ENCODE results near the gene IDH3G.
A peak's percentile ranks its signal among the peaks of the same experiment; 100 is the strongest.

Gene IDH3G

GRCh38 chrX:153814591-153815315 lies 20.6 kb upstream of the IDH3G start:
- no peak for DNase-seq

GRCh38 chrX:153813161-153813560 lies 19.0 kb upstream of the IDH3G start:
- no peak for DNase-seq

- DNase-seq: no peak
Measured at GRCh38 chrX:153812220-153812619, 18.0 kb upstream of the IDH3G start.

GRCh38 chrX:153807976-153808375 lies 13.8 kb upstream of the IDH3G start:
- DNase-seq: no peak

- DNase-seq: no peak
Measured at GRCh38 chrX:153806999-153807575, 12.9 kb upstream of the IDH3G start.

GRCh38 chrX:153805436-153805835 lies 11.3 kb upstream of the IDH3G start:
- no peak for DNase-seq

GRCh38 chrX:153804621-153805020 lies 10.4 kb upstream of the IDH3G start:
- DNase-seq: no peak

GRCh38 chrX:153804100-153804595 lies 10.0 kb upstream of the IDH3G start:
- no peak for DNase-seq

- DNase-seq: no peak
Measured at GRCh38 chrX:153803211-153804099, 9.3 kb upstream of the IDH3G start.

- no peak for DNase-seq
Measured at GRCh38 chrX:153802513-153803045, 8.4 kb upstream of the IDH3G start.

- DNase-seq: no peak
Measured at GRCh38 chrX:153801669-153802068, 7.5 kb upstream of the IDH3G start.

GRCh38 chrX:153800746-153801145 lies 6.6 kb upstream of the IDH3G start:
- DNase-seq: no peak

GRCh38 chrX:153800177-153800722 lies 6.1 kb upstream of the IDH3G start:
- DNase-seq: no peak

- no peak for DNase-seq
Measured at GRCh38 chrX:153799326-153799725, 5.2 kb upstream of the IDH3G start.

GRCh38 chrX:153797415-153798015 lies 3.3 kb upstream of the IDH3G start:
- no peak for DNase-seq

GRCh38 chrX:153794897-153795816 lies 982 bp upstream of the IDH3G start:
- DNase-seq: peak; percentile 24

- DNase-seq: no peak
Measured at GRCh38 chrX:153793291-153793690, 884 bp downstream of the IDH3G start.

GRCh38 chrX:153792368-153792767 lies 1.8 kb downstream of the IDH3G start:
- DNase-seq: no peak

- DNase-seq: no peak
Measured at GRCh38 chrX:153791104-153791852, 2.9 kb downstream of the IDH3G start.

- DNase-seq: no peak
Measured at GRCh38 chrX:153789654-153790053, 4.5 kb downstream of the IDH3G start.

- DNase-seq: no peak
Measured at GRCh38 chrX:153786669-153787068, 7.5 kb downstream of the IDH3G start.
